IPS-15b (cell line): ENCODE data around the gene ANKRD62.

Experiments
- H3K27me3 ChIP-seq: one replicate; pipeline ENCODE4 v1.6.1; 2013; ENCODE audit warnings: low read length; ENCODE audit not compliant: control insufficient read depth, insufficient read depth
- H3K36me3 ChIP-seq: one replicate; pipeline ENCODE4 v1.6.1; 2013; ENCODE audit warnings: low read length; ENCODE audit not compliant: control insufficient read depth, insufficient read depth
- H3K4me1 ChIP-seq: one replicate; pipeline ENCODE4 v1.6.1; 2013; ENCODE audit warnings: mild to moderate bottlenecking, low read length; ENCODE audit not compliant: control insufficient read depth, insufficient read depth
- H3K4me3 ChIP-seq: one replicate; pipeline ENCODE4 v1.5.1; 2013; ENCODE audit warnings: low read depth, low read length
- H3K9ac ChIP-seq: one replicate; pipeline ENCODE4 v1.6.1; 2013; ENCODE audit warnings: low read depth, mild to moderate bottlenecking, low read length
- H3K9me3 ChIP-seq: one replicate; pipeline ENCODE4 v1.6.1; 2013; ENCODE audit warnings: mild to moderate bottlenecking, low read length; ENCODE audit not compliant: control insufficient read depth, insufficient read depth

The ANKRD62 gene

GRCh38 chr18:12093520-12094257 is at the start of gene ANKRD62:
TSS of gene ANKRD62 (plus strand) at chr18:12093843. CDS start at chr18:12094018, 175 bp downstream.
- H3K9ac ChIP-seq: no peak within 1 kb of the TSS
- H3K27me3 ChIP-seq: no peaks in the 10 kb centered on the region
- H3K4me3 ChIP-seq: no peak within 1 kb of the TSS
- no peaks in the 10 kb centered on the region for H3K4me1 ChIP-seq
- no peaks in the 10 kb centered on the region for H3K9me3 ChIP-seq
- no peaks in the 10 kb centered on the region for H3K36me3 ChIP-seq

- Histone ChIP-seq H3K4me1 (no peaks in the 10 kb centered on the region), H3K27me3 (no peaks in the 10 kb centered on the region), H3K4me3 (no peak overlapping the region), H3K9ac (no peak overlapping the region), H3K36me3 (no peaks in the 10 kb centered on the region), H3K9me3 (no peaks in the 10 kb centered on the region)
Measured at GRCh38 chr18:12044591-12044990, 49.1 kb upstream of the ANKRD62 start.

- Histone ChIP-seq H3K9ac (no peak overlapping the region), H3K4me1 (no peaks in the 10 kb centered on the region), H3K27me3 (no peaks in the 10 kb centered on the region), H3K9me3 (no peaks in the 10 kb centered on the region), H3K4me3 (no peak overlapping the region), H3K36me3 (no peaks in the 10 kb centered on the region)
Measured at GRCh38 chr18:12046046-12046750, 47.4 kb upstream of the ANKRD62 start.

DNA sequence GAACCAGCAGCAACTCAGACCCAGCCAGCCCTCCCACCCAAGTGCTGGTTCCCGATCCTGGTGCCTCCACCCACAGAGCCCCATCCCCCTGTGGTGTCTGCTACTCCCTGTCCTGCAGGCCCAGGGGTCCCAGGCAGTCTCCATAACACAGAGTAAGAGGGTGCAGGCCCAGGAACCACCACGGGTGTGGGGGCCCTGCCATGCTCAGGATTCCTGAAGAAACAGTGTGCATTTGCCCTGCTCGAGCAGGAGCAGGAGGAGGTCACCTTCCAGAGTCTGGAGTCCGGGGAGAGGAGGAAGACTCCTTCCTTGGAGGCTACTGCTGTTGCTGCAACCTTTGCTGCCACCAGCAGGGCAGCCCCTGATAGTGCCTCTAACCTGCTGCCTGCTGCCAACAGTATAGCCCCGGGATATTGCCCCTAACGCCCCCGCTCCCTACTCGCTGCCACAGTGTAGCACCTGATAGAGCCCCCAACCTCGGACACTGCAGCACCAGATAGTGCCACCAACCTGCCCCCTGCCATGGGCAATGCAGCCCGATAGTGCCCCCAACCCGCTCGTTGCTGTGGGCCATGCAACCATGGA is 46.8 kb upstream of the ANKRD62 start:
- no peaks in the 10 kb centered on the region for H3K9me3 ChIP-seq
- H3K4me3 ChIP-seq: no peak overlapping the region
- no peaks in the 10 kb centered on the region for H3K4me1 ChIP-seq
- no peaks in the 10 kb centered on the region for H3K27me3 ChIP-seq
- no peaks in the 10 kb centered on the region for H3K36me3 ChIP-seq
- no peak overlapping the region for H3K9ac ChIP-seq

DNA sequence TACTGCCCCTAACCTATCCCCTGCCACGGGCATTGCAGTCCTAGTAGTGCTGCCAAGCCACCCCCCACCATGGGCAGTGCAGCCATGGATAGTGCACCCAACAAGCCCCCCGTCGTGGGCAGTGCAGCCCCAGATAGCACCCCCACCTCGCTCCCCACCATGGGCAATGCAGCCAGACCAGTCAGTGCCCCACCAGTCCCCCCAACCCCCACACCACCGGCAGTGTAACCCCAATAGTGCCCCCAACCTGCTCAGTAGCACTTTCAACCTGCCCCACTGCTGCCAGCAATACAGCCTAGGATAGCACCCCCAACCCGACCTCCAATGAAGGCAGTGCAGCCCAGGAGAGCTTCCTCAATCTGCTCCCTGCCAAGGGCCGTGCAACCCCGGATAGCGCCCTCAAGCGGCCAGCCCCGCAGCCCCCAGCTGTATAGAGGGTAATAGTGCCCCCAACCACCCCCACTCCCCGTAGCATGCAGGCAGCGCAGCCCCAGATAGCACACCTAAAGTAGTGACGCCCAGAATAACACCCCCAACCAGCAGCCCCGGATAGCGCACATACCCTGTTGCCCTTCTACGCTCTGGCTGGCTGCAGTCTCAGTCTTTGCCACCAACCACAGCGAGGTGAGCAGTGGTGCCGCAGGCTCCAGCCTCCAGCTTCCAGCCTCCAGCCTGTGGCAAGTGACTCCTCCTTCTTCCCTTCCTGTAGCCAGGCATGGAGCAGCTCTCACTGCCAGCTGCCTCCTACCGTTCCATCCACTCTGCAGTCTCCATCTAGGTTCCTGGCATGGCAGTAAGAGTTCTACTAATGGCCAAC is 45.4 kb upstream of the ANKRD62 start:
- H3K36me3 ChIP-seq: no peaks in the 10 kb centered on the region
- H3K9ac ChIP-seq: no peak overlapping the region
- no peaks in the 10 kb centered on the region for H3K4me1 ChIP-seq
- H3K9me3 ChIP-seq: no peaks in the 10 kb centered on the region
- no peak overlapping the region for H3K4me3 ChIP-seq
- no peaks in the 10 kb centered on the region for H3K27me3 ChIP-seq

DNA sequence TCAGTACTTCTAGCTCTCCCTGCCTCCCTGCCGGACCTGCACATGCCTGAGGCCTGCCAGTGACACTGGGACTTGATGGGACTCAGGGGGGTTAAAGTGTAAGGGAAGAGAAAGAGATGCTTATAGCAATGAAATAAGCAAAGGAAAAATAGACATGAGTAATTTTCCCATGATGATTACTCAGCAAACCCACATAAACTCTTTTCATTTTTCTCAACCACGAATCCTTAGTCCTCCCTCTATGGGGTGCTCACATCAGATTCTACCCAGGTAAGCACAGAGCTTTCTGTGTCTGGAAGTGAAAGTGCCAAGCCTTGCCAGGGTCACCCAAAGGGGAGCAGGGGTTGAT is 44.8 kb upstream of the ANKRD62 start:
- H3K4me3 ChIP-seq: no peak overlapping the region
- H3K9me3 ChIP-seq: no peaks in the 10 kb centered on the region
- H3K9ac ChIP-seq: no peak overlapping the region
- H3K4me1 ChIP-seq: no peaks in the 10 kb centered on the region
- no peaks in the 10 kb centered on the region for H3K27me3 ChIP-seq
- H3K36me3 ChIP-seq: no peaks in the 10 kb centered on the region

DNA sequence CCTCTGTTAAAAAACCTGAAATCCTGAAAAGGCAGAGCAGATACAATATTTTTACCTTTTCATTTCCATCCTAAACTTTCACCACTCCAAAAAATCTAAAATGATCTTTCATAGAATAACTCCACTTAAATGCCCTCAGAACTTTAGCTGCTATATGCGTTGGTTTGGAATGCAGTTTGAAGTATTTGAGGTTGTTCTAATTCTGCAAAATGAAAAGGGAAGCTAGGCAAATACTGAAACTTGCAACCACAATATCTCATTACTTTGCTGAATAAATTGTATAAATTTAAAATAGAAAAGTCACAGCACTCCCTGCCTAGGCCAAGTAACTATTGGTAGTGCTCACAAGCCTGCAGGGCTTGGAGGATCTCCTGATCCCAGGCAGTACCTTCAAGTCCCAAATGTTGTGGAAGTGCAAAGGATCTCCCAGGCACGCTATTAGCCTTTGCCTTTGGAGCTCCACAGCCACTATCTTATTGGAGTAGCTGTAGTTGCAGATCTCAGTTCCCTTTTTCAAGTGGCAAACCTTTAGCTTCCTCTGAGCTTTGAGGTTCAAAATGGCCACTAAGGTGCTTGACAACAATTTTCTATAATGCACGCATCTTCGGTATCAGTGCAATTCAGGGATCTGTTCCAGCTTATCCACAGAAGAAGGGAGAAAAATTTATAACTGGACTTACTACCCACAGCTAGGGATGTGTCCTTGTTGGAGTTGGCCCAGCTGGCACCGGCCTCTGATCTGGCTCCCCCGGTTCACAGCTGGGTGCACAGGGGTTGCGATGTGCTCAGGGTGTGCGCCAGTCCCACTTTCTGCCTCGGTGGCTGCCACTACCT is 43.4 kb upstream of the ANKRD62 start:
- Histone ChIP-seq H3K4me3 (no peak overlapping the region), H3K36me3 (no peaks in the 10 kb centered on the region), H3K4me1 (no peaks in the 10 kb centered on the region), H3K27me3 (no peaks in the 10 kb centered on the region), H3K9me3 (no peaks in the 10 kb centered on the region), H3K9ac (no peak overlapping the region)

GRCh38 chr18:12052866-12053265 is 40.8 kb upstream of the ANKRD62 start:
- no peaks in the 10 kb centered on the region for H3K9me3 ChIP-seq
- H3K36me3 ChIP-seq: no peaks in the 10 kb centered on the region
- no peaks in the 10 kb centered on the region for H3K4me1 ChIP-seq
- no peak overlapping the region for H3K4me3 ChIP-seq
- no peaks in the 10 kb centered on the region for H3K27me3 ChIP-seq
- no peak overlapping the region for H3K9ac ChIP-seq

- H3K4me3 ChIP-seq: no peak overlapping the region
- H3K9me3 ChIP-seq: no peaks in the 10 kb centered on the region
- H3K9ac ChIP-seq: no peak overlapping the region
- H3K36me3 ChIP-seq: no peaks in the 10 kb centered on the region
- no peaks in the 10 kb centered on the region for H3K27me3 ChIP-seq
- no peaks in the 10 kb centered on the region for H3K4me1 ChIP-seq
Measured at GRCh38 chr18:12053289-12053688, 40.4 kb upstream of the ANKRD62 start.

DNA sequence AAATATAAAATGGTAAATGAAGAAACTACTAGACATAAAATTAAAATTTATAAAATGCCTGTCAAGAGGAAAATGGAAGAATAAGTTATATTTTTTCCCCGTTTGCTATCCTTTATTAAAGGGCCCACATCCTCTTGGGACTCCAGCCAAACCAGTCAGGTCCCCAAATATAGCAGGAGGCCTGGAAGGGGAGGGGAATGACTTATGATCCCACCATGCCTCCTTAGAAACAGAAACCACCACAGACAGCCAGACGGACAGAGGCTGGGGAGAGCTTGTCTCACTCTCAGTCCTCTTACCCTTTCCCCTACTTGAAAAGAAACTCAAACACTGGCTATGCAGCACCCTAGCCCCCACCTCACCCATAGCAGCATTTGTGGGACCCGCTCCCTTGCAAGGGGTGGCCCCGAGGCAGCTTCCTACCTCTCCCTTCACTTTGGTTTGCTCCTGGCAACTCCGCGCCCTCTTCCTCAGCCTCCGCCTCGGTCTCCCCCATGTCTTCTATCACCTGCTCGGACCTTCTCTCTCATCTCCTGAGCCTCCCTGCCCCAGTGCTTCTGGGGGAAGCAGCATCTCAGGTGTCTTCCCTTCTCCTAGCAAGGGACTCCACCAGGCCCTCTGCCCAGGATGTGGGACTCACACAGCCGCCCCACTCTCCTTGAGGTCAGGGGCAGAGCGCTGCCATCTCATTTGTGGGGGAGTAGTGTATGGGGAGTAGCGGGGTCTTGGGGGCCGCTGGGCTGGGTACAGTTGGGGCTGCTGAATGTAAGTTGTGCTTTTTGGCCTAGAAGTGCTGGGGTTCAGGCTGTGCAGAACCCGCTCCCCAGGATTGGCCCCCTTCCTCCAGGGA is 37.4 kb upstream of the ANKRD62 start:
- no peak overlapping the region for H3K4me3 ChIP-seq
- no peaks in the 10 kb centered on the region for H3K9me3 ChIP-seq
- no peak overlapping the region for H3K9ac ChIP-seq
- no peaks in the 10 kb centered on the region for H3K4me1 ChIP-seq
- H3K36me3 ChIP-seq: no peaks in the 10 kb centered on the region
- no peaks in the 10 kb centered on the region for H3K27me3 ChIP-seq
